Body of pancreas (tissue), 4 donors: ENCODE results near the gene NKAIN2. TPM values are rescaled to one million over a fixed set of nuclear protein-coding genes. Genes with fewer than 3 reads are reported as not detected.

Experiments used
- ATAC-seq: fragments of 150-250 bp; one replicate; pipeline ENCODE4 v1.9.1; 2016
- DNase-seq, 4 donors: peaks; one replicate each; pipeline ENCODE4 v3.0.0-alpha.2; 2019
- H3K27ac ChIP-seq, 4 donors: fragments of 200-600 bp; sonication (generic); 1 replicate in 3 of 4; 2 replicates in 1 of 4; pipeline versions ENCODE4 v1.5.1 to v1.6.1; 2016 to 2019; ENCODE audit warnings: mild to moderate bottlenecking in 1 of 4, mixed read lengths in 1 of 4, moderate library complexity in 1 of 4
- H3K27me3 ChIP-seq, 2 donors: fragments of 200-600 bp; sonication (generic); one replicate each; pipeline ENCODE4 v1.6.0; 2016; ENCODE audit warnings: mild to moderate bottlenecking in 1 of 2
- H3K36me3 ChIP-seq, 2 donors: fragments of 200-600 bp; sonication (generic); replicated peaks in 1 of 2; 2 replicates each; pipeline ENCODE4 v1.5.1; 2016; ENCODE audit warnings: low read depth in 2 of 2; ENCODE audit not compliant: insufficient read depth in 1 of 2
- H3K4me1 ChIP-seq: fragments of 200-600 bp; sonication (generic); one replicate; pipeline ENCODE4 v1.6.0; 2016
- H3K4me3 ChIP-seq, 2 donors: fragments of 200-600 bp; sonication (generic); 1 replicate in 1 of 2; 2 replicates in 1 of 2; pipeline ENCODE4 v1.5.1; 2016 to 2019
- H3K9me3 ChIP-seq, 3 donors: fragments of 200-600 bp; sonication (generic); 1 replicate in 2 of 3; 2 replicates in 1 of 3; pipeline ENCODE4 v1.5.1; 2016
- CTCF ChIP-seq, 7 experiments: fragments of 450-650 bp in 4 of 7; fragments of 200-600 bp in 3 of 7; sonication (generic) in 3 of 7; IDR thresholded peaks; one replicate each; pipeline ENCODE4 v1.5.1; 2016 to 2019; ENCODE audit warnings: antibody characterized with exemption in 7 of 7
- POLR2A ChIP-seq, 3 donors: fragments of 450-650 bp; IDR thresholded peaks; one replicate each; pipeline ENCODE4 v1.6.1; 2016; ENCODE audit warnings: antibody characterized with exemption in 3 of 3, mild to moderate bottlenecking in 2 of 3
- WGBS, 2 donors: methylation state at CpG; one replicate each; pipeline ENCODE4 v1.1.5; 2017; 5-methylcytosine and 5-hydroxymethylcytosine counted together
- intact Hi-C: fragments of 100-400 bp; cut with DNase I; formaldehyde crosslinking; loops from one replicate; pipeline ENCODE4 v1.15.1; 2023
- total RNA-seq, 2 donors: library from RNA; depleted of rRNA; stranded (reverse); fragments of >200 nt; gene quantifications; one replicate each; pipeline ENCODE4 v1.1.0, GENCODE V29; 2016

NKAIN2 gene
- total RNA-seq, 2 donors from 2014 or later, result not detected

- Histone ChIP-seq H3K9me3 (no peaks in the 10 kb centered on the region), H3K36me3 (no peaks in the 10 kb centered on the region), H3K27ac (no peak overlapping the region), H3K4me3 (no peak overlapping the region), H3K4me1 (no peaks in the 10 kb centered on the region), H3K27me3 (no peaks in the 10 kb centered on the region)
- intact Hi-C loops, result no loop called here
- ATAC-seq (no peak), DNase-seq (no peak)
- 79 to 92% methylated on average over 1 of the region's 1 CpG for WGBS, 2 donors
- TF ChIP-seq POLR2A (IDR thresholded peaks at IDR 0.05) (no peak), CTCF (IDR thresholded peaks at IDR 0.05) (no peak)
These were observed 55.6 kb downstream of the NKAIN2 start for GRCh38 chr6:123859291-123859690.

- no peaks in the 10 kb centered on the region for H3K36me3 ChIP-seq
- DNase-seq, result no peak
- H3K4me3 ChIP-seq, result no peak overlapping the region
- H3K4me1 ChIP-seq, result no peaks in the 10 kb centered on the region
- no peaks in the 10 kb centered on the region for H3K9me3 ChIP-seq
- H3K27ac ChIP-seq, result no peak overlapping the region
- no peak for ATAC-seq
- intact Hi-C loops, result no loop called here
- 13 to 21% methylated on average over 2 of the region's 2 CpGs for WGBS, 2 donors
- H3K27me3 ChIP-seq, result no peaks in the 10 kb centered on the region
- TF ChIP-seq POLR2A (IDR thresholded peaks at IDR 0.05) (no peak), CTCF (IDR thresholded peaks at IDR 0.05) (no peak)
These were observed 65.7 kb downstream of the NKAIN2 start for GRCh38 chr6:123869334-123869733.

- no peak for DNase-seq
- intact Hi-C loops, result no loop called here
- TF ChIP-seq POLR2A (IDR thresholded peaks at IDR 0.05) (no peak), CTCF (IDR thresholded peaks at IDR 0.05) (no peak)
These were observed 70.3 kb downstream of the NKAIN2 start for GRCh38 chr6:123873974-123874373.

GRCh38 chr6:123875784-123876183 is 72.1 kb downstream of the NKAIN2 start:
- no peak for TF ChIP-seq CTCF (IDR thresholded peaks at IDR 0.05)
- no peak for TF ChIP-seq POLR2A (IDR thresholded peaks at IDR 0.05)
- intact Hi-C loops, result no loop called here
- WGBS, 2 donors, result 59 to 71% methylated on average over 1 of the region's 1 CpG
- DNase-seq (no peak), ATAC-seq (no peak)
- Histone ChIP-seq H3K27me3 (no peaks in the 10 kb centered on the region), H3K36me3 (no peaks in the 10 kb centered on the region), H3K9me3 (no peaks in the 10 kb centered on the region), H3K27ac (no peak overlapping the region), H3K4me3 (no peak overlapping the region), H3K4me1 (no peaks in the 10 kb centered on the region)

More at GRCh38 chr6:123873974-123874373, 70.3 kb downstream of the NKAIN2 start:
- no peaks in the 10 kb centered on the region for H3K4me1 ChIP-seq
- no peak overlapping the region for H3K4me3 ChIP-seq
- ATAC-seq, result no peak
- H3K9me3 ChIP-seq, result no peaks in the 10 kb centered on the region
- no peak overlapping the region for H3K27ac ChIP-seq
- H3K36me3 ChIP-seq, result no peaks in the 10 kb centered on the region
- H3K27me3 ChIP-seq, result no peaks in the 10 kb centered on the region
- 25 to 50% methylated on average over 1 of the region's 1 CpG for WGBS, 2 donors

- 52 to 55% methylated on average over 2 of the region's 2 CpGs for WGBS, 2 donors
- no peak for DNase-seq
These were observed 76.1 kb downstream of the NKAIN2 start for GRCh38 chr6:123879749-123880148.

More at GRCh38 chr6:123879749-123880148, 76.1 kb downstream of the NKAIN2 start:
- no peak for TF ChIP-seq CTCF (IDR thresholded peaks at IDR 0.05)
- no peak for TF ChIP-seq POLR2A (IDR thresholded peaks at IDR 0.05)
- Histone ChIP-seq H3K36me3 (no peaks in the 10 kb centered on the region), H3K9me3 (no peaks in the 10 kb centered on the region), H3K4me3 (no peak overlapping the region), H3K27ac (no peak overlapping the region), H3K27me3 (no peaks in the 10 kb centered on the region), H3K4me1 (no peaks in the 10 kb centered on the region)
- ATAC-seq, result no peak
- intact Hi-C loops, result no loop called here
